GM12878 (cell line): ENCODE data around the gene HDDC2. TPM values are rescaled to one million over a fixed set of nuclear protein-coding genes. Genes with fewer than 3 reads are reported as not detected.
A peak's percentile ranks its signal among the peaks of the same experiment; 100 is the strongest.

Source experiments
- ATAC-seq: fragments of 200-7000 bp; cut with Tn5 transposase; 3 replicates; pipeline ENCODE4 v1.9.1; 2020; ENCODE audit warnings: mild to moderate bottlenecking, moderate library complexity
- BruUV-seq: library from RNA; stranded (reverse); fragments of 400-500 nt; replicated peaks from 2 replicates; lab custom pipeline; 2021; lab: Mats Ljungman, UMichigan
- CTCF ChIA-PET: fragments of 300-600 bp; sonication (Branson Sonifier 250); formaldehyde crosslinking; extraction: SDS; loops from one replicate; lab custom pipeline; 2021; ENCODE audit warnings: inconsistent platforms; lab: Yijun Ruan, JAX
- POLR2A ChIA-PET: fragments of 350-600 bp; formaldehyde crosslinking; extraction: SDS; loops from one replicate; lab custom pipeline; 2021; ENCODE audit warnings: inconsistent platforms; lab: Charles Lee
- RAD21 ChIA-PET: fragments of 300-600 bp; sonication (Branson Sonifier 250); formaldehyde crosslinking; loops from one replicate; lab custom pipeline; 2023; ENCODE audit warnings: antibody characterized with exemption; ENCODE audit not compliant: unreplicated experiment; lab: Charles Lee
- SMC1A ChIA-PET: fragments of 300-600 bp; sonication (Branson Sonifier 250); formaldehyde crosslinking; loops from one replicate; lab custom pipeline; 2023; ENCODE audit not compliant: unreplicated experiment, uncharacterized antibody; lab: Charles Lee
- DNase-seq: peaks from one replicate; pipeline ENCODE4 v3.0.0-alpha.2; 2011; ENCODE audit warnings: low read depth, low spot score
- FAIRE-seq: peaks from 3 replicates; lab custom pipeline; 2011; peaks lifted over from hg19 to GRCh38; lab: Jason Lieb, UNC
- H2AFZ ChIP-seq: 2 replicates; pipeline ENCODE4 v1.6.0; 2011; ENCODE audit warnings: low read depth, low read length, control low read depth; ENCODE audit not compliant: control insufficient read depth
- H3K27ac ChIP-seq: 2 replicates; pipeline ENCODE4 v1.5.1; 2011; ENCODE audit warnings: control low read depth; ENCODE audit not compliant: control insufficient read depth, insufficient read depth
- H3K27me3 ChIP-seq, 2 experiments: replicated peaks in 1 of 2; 2 replicates each; pipeline versions ENCODE4 v1.6.0 to v1.6.1; 2011; ENCODE audit warnings: low read length in 1 of 2; ENCODE audit not compliant: control insufficient read depth in 2 of 2, insufficient read depth in 2 of 2
- H3K36me3 ChIP-seq, 2 experiments: 2 replicates each; pipeline ENCODE4 v1.5.1; 2011; ENCODE audit warnings: low read length in 1 of 2; ENCODE audit not compliant: control insufficient read depth in 2 of 2, insufficient read depth in 2 of 2
- H3K4me1 ChIP-seq: 2 replicates; pipeline ENCODE4 v1.6.1; 2011; ENCODE audit warnings: mild to moderate bottlenecking, low read length, moderate library complexity, mixed read lengths; ENCODE audit not compliant: control insufficient read depth, insufficient read depth
- H3K4me2 ChIP-seq: 2 replicates; pipeline ENCODE4 v1.6.0; 2011; ENCODE audit warnings: control low read depth; ENCODE audit not compliant: control insufficient read depth, insufficient read depth
- H3K4me3 ChIP-seq: fragments of 200-600 bp; sonication (generic); 2 replicates; pipeline ENCODE4 v1.5.1; 2016
- H3K79me2 ChIP-seq: 2 replicates; pipeline ENCODE4 v1.6.0; 2011; ENCODE audit warnings: low read length; ENCODE audit not compliant: control insufficient read depth, insufficient read depth
- H3K9ac ChIP-seq: 2 replicates; pipeline ENCODE4 v1.8.0; 2011; ENCODE audit warnings: low read length, control low read depth, mixed read lengths; ENCODE audit not compliant: control insufficient read depth, insufficient read depth
- H3K9me3 ChIP-seq: replicated peaks from 3 replicates; pipeline ENCODE4 v1.5.1; 2011; ENCODE audit warnings: mild to moderate bottlenecking, low read length; ENCODE audit not compliant: control insufficient read depth, insufficient read depth
- H4K20me1 ChIP-seq: 2 replicates; pipeline ENCODE4 v1.6.0; 2011; ENCODE audit not compliant: control insufficient read depth, insufficient read depth
- BMI1 ChIP-seq: fragments of 450-650 bp; IDR thresholded peaks from 2 replicates; pipeline ENCODE4 v1.6.1; 2016; ENCODE audit warnings: mild to moderate bottlenecking, moderate library complexity, borderline replicate concordance
- CREM ChIP-seq: IDR thresholded peaks from 2 replicates; pipeline ENCODE4 v1.6.1; 2014; ENCODE audit warnings: antibody characterized with exemption, low read depth
- MTA3 ChIP-seq: IDR thresholded peaks from 2 replicates; pipeline ENCODE4 v1.6.1; 2012; ENCODE audit warnings: low read length, inconsistent platforms, borderline replicate concordance
- MYB ChIP-seq: fragments of 150-350 bp; IDR thresholded peaks from 2 replicates; pipeline ENCODE4 v1.6.1; 2014; ENCODE audit warnings: mild to moderate bottlenecking, low read depth, low read length, borderline replicate concordance
- NR2C1 ChIP-seq: fragments of 450-650 bp; IDR thresholded peaks from 2 replicates; pipeline ENCODE4 v1.6.1; 2017; ENCODE audit warnings: antibody characterized with exemption, mild to moderate bottlenecking, moderate library complexity
- RAD21 ChIP-seq: IDR thresholded peaks from 2 replicates; pipeline ENCODE4 v1.6.1; 2011; ENCODE audit warnings: mild to moderate bottlenecking, low read depth, low read length, moderate library complexity; ENCODE audit not compliant: insufficient read depth
- RUNX3 ChIP-seq: IDR thresholded peaks from 2 replicates; pipeline ENCODE4 v1.6.1; 2012; ENCODE audit warnings: low read length, inconsistent platforms
- SMARCA5 ChIP-seq: fragments of 450-650 bp; IDR thresholded peaks from 2 replicates; pipeline ENCODE4 v1.6.1; 2017; ENCODE audit warnings: mild to moderate bottlenecking
- SMC3 ChIP-seq: IDR thresholded peaks from 2 replicates; pipeline ENCODE4 v1.6.1; 2011; ENCODE audit warnings: low read length, improper control_type of control experiment, borderline replicate concordance
- SPI1 ChIP-seq: IDR thresholded peaks from 2 replicates; pipeline ENCODE4 v1.6.1; 2011; ENCODE audit warnings: low read depth, mild to moderate bottlenecking, low read length, moderate library complexity, borderline replicate concordance; ENCODE audit not compliant: insufficient read depth
- SREBF1 ChIP-seq: IDR thresholded peaks from 2 replicates; pipeline ENCODE4 v1.6.1; 2012; ENCODE audit warnings: mild to moderate bottlenecking, low read length
- YBX1 ChIP-seq: fragments of 450-650 bp; IDR thresholded peaks from 2 replicates; pipeline ENCODE4 v1.6.1; 2016; ENCODE audit warnings: antibody characterized with exemption
- YY1 ChIP-seq: IDR thresholded peaks from 2 replicates; pipeline ENCODE4 v1.6.1; 2011; ENCODE audit warnings: low read depth, mild to moderate bottlenecking, low read length
- ZNF274 ChIP-seq: IDR thresholded peaks from one replicate; pipeline ENCODE4 v1.8.0; 2011; ENCODE audit not compliant: insufficient read length, insufficient read depth
- ZNF622 ChIP-seq: fragments of 450-650 bp; IDR thresholded peaks from 2 replicates; pipeline ENCODE4 v1.6.1; 2017; ENCODE audit warnings: mild to moderate bottlenecking, inconsistent platforms
- ZZZ3 ChIP-seq: IDR thresholded peaks from 2 replicates; pipeline ENCODE4 v1.6.1; 2011; ENCODE audit warnings: low read depth; ENCODE audit not compliant: control insufficient read depth, insufficient read length
- WGBS: methylation state at CpG from one replicate; pipeline ENCODE4 v1.1.6; 2016; ENCODE audit warnings: low lambda C conversion rate; ENCODE audit not compliant: insufficient replicate concordance, insufficient coverage; ENCODE audit errors: missing lambda C conversion rate; 5-methylcytosine and 5-hydroxymethylcytosine counted together
- in situ Hi-C: fragments of 300-500 bp; cut with MboI; formaldehyde crosslinking; loops from 9 replicates; pipeline ENCODE4 v1.14.3; 2018; ENCODE audit warnings: mixed read lengths
- intact Hi-C: fragments of 100-400 bp; cut with micrococcal nuclease; formaldehyde crosslinking; loops from one replicate; pipeline ENCODE4 v1.14.2; 2022; ENCODE audit not compliant: unreplicated experiment
- polyA plus RNA-seq, 11 experiments: library from polyadenylated mRNA; depleted of rRNA in 4 of 11; unstranded in 6 of 11; stranded (reverse) in 5 of 11; fragments of >200 nt; fragmentation: Nextera tagmentation in 4 of 11; fragmentation: Illumina TruSeq in 1 of 11; extraction: Ambion mirVana in 4 of 11; extraction: Trizol in 1 of 11; gene quantifications; 1 replicate in 1 of 11; 2 replicates in 10 of 11; pipeline versions ENCODE4 v1.2.1 to v1.2.3, GENCODE V29; 2011 to 2016; ENCODE audit warnings: inconsistent platforms in 2 of 11, missing spikeins in 2 of 11, low read depth in 1 of 11
- total RNA-seq, 4 experiments: library from RNA; depleted of rRNA in 3 of 4; stranded (reverse); fragments of >200 nt in 3 of 4; fragmentation: Illumina TruSeq in 1 of 4; extraction: Trizol in 1 of 4; gene quantifications; 2 replicates each; pipeline versions ENCODE4 v1.2.1 to v1.2.3, GENCODE V29; 2013 to 2021
- TF ChIP-seq, protein P1 (sequence below): fragments of 450-650 bp; IDR thresholded peaks from 2 replicates; pipeline ENCODE4 v1.6.1; 2017; ENCODE audit warnings: mild to moderate bottlenecking, low read depth, inconsistent platforms; ENCODE audit not compliant: poor library complexity, severe bottlenecking
- TF ChIP-seq, protein P2 (sequence below), 3 experiments: IDR thresholded peaks in 2 of 3; conservative IDR thresholded peaks in 1 of 3; 2 replicates each; pipeline ENCODE4 v1.5.1; 2011; ENCODE audit warnings: low read depth in 3 of 3, low read length in 3 of 3, mild to moderate bottlenecking in 3 of 3, control low read depth in 2 of 3, moderate library complexity in 2 of 3, inconsistent platforms in 1 of 3, mixed read lengths in 1 of 3; ENCODE audit not compliant: control insufficient read depth in 2 of 3, insufficient read depth in 1 of 3; ENCODE audit errors: extremely low read depth in 1 of 3
- TF ChIP-seq, protein P3 (sequence below): IDR thresholded peaks from 2 replicates; pipeline ENCODE4 v1.6.1; 2011; ENCODE audit warnings: low read depth, mild to moderate bottlenecking, low read length, moderate library complexity, borderline replicate concordance; ENCODE audit errors: extremely low read depth

The HDDC2 gene
- total and polyA plus RNA-seq, 10 of the 15 experiments (the other 5 are each of a cell fraction or from before 2014, with no cell fraction given): 54.5 to 148 (median 92.7) TPM

DNA sequence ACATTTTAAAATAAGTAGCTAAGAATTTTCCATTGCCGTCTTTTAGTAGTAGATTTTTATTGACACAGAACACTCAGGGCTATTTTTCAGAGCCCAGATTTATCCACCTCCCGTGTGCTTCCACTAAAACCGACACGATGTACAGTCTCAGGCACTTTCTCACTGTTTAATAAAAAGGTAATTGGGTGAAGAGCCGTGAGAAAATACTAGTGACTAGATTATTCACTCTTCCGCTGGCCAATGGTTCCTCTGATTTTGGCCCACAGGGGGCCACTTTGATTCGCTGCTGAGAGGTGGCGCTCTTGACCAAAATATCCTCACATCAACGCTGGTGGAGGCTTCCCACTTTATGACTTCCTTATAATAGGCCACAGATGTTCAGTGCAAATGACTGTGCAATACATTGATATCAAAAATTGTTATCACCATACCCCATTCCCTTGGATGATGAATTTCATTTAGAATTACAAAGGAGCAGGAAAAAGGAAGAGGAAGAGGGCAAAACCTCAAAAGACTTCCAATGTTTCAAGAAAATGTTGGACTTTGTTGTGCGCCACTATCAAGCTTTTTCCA lies 12.3 kb upstream of the HDDC2 start:
- Histone ChIP-seq H3K27me3 (no peaks in the 10 kb centered on the region), H3K79me2 (no peaks in the 10 kb centered on the region), H3K27ac (no peak overlapping the region), H3K9ac (no peak overlapping the region), H3K36me3 (no peaks in the 10 kb centered on the region), H3K9me3 (no peaks in the 10 kb centered on the region), H3K4me3 (no peak overlapping the region), H3K4me1 (no peaks in the 10 kb centered on the region), H2AFZ (no peak overlapping the region), H4K20me1 (no peaks in the 10 kb centered on the region)
- POLR2A ChIA-PET: interaction anchor here (0.6 to 1.5 kb wide), 2 partner anchors 12 to 456 kb away, joined by 4 read pairs; partner anchors contain the start of gene HDDC2
- BruUV-seq: no TSS peak
- WGBS: 9% methylated on average over 10 of the region's 10 CpGs
- DNase-seq: no peak
- CTCF ChIA-PET: interaction anchor here (0.7 to 11.6 kb wide), 32 partner anchors 9 to 672 kb away, joined by 3 to 306 read pairs (median 4); partner anchors contain the start of genes HDDC2, HINT3 and TRMT11
- FAIRE-seq: peak; percentile 64
- intact Hi-C loops: loop anchor here (1.0 to 5.0 kb wide), 7 partner anchors 122 to 1808 kb away; partner anchors contain the start of gene HINT3
- peak; percentile 97 for ATAC-seq
- in situ Hi-C loops: loop anchor here (5.0 kb wide), 2 partner anchors 453 to 658 kb away; no protein-coding TSS in a partner anchor
- RAD21 ChIA-PET: interaction anchor here (1.2 to 9.3 kb wide), 7 partner anchors 13 to 660 kb away, joined by 4 to 134 read pairs (median 5); no protein-coding TSS in a partner anchor
- SMC1A ChIA-PET: interaction anchor here (1.0 to 10.9 kb wide), 11 partner anchors 28 to 660 kb away, joined by 3 to 128 read pairs (median 5); no protein-coding TSS in a partner anchor
- TF ChIP-seq, protein P1, sequence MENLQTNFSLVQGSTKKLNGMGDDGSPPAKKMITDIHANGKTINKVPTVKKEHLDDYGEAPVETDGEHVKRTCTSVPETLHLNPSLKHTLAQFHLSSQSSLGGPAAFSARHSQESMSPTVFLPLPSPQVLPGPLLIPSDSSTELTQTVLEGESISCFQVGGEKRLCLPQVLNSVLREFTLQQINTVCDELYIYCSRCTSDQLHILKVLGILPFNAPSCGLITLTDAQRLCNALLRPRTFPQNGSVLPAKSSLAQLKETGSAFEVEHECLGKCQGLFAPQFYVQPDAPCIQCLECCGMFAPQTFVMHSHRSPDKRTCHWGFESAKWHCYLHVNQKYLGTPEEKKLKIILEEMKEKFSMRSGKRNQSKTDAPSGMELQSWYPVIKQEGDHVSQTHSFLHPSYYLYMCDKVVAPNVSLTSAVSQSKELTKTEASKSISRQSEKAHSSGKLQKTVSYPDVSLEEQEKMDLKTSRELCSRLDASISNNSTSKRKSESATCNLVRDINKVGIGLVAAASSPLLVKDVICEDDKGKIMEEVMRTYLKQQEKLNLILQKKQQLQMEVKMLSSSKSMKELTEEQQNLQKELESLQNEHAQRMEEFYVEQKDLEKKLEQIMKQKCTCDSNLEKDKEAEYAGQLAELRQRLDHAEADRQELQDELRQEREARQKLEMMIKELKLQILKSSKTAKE: peak; percentile 16
- no peak for TF ChIP-seq MTA3
- TF ChIP-seq MYB: no peak
- peak; percentile 96 for TF ChIP-seq RAD21
- no peak for TF ChIP-seq CREM
- no peak for TF ChIP-seq YBX1
- TF ChIP-seq ZNF274: no peak
- TF ChIP-seq, protein P2, sequence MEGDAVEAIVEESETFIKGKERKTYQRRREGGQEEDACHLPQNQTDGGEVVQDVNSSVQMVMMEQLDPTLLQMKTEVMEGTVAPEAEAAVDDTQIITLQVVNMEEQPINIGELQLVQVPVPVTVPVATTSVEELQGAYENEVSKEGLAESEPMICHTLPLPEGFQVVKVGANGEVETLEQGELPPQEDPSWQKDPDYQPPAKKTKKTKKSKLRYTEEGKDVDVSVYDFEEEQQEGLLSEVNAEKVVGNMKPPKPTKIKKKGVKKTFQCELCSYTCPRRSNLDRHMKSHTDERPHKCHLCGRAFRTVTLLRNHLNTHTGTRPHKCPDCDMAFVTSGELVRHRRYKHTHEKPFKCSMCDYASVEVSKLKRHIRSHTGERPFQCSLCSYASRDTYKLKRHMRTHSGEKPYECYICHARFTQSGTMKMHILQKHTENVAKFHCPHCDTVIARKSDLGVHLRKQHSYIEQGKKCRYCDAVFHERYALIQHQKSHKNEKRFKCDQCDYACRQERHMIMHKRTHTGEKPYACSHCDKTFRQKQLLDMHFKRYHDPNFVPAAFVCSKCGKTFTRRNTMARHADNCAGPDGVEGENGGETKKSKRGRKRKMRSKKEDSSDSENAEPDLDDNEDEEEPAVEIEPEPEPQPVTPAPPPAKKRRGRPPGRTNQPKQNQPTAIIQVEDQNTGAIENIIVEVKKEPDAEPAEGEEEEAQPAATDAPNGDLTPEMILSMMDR (IDR thresholded peaks at IDR 0.05 in 2 of 3, conservative IDR thresholded peaks at IDR 0.05 in 1 of 3; ENCODE audit: control insufficient read depth in 2 of 3, extremely low read depth in 1 of 3, insufficient read depth in 1 of 3, low read depth in 3 of 3, low read length in 3 of 3): peak; percentile 76 to 95 (median 88)
- TF ChIP-seq, protein P3, sequence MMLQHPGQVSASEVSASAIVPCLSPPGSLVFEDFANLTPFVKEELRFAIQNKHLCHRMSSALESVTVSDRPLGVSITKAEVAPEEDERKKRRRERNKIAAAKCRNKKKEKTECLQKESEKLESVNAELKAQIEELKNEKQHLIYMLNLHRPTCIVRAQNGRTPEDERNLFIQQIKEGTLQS: no peak
- peak; percentile 89 for TF ChIP-seq SMC3
- 0 out of 2 replicates have a peak, but pooled peaks have one; percentile 6 for TF ChIP-seq RUNX3
- peak; percentile 46; the same call in 1 of the 2 replicates for TF ChIP-seq SMARCA5
- no peak for TF ChIP-seq ZZZ3
- peak; percentile 61 for TF ChIP-seq YY1
- peak; percentile 50; the same call in 1 of the 2 replicates for TF ChIP-seq SPI1
- TF ChIP-seq SREBF1: no peak
- no peak for TF ChIP-seq NR2C1
- TF ChIP-seq ZNF622: no peak
- TF ChIP-seq BMI1: peak; percentile 17; the same call in 1 of the 2 replicates
- TF ChIP-seq, all 136 proteins: peak for 9
- no peak overlapping the region for H3K4me2 ChIP-seq
